ENCODE results near the gene TAAR8. TPM values are rescaled to one million over a fixed set of nuclear protein-coding genes. Genes with fewer than 3 reads are reported as not detected.

The TAAR8 gene, protein sequence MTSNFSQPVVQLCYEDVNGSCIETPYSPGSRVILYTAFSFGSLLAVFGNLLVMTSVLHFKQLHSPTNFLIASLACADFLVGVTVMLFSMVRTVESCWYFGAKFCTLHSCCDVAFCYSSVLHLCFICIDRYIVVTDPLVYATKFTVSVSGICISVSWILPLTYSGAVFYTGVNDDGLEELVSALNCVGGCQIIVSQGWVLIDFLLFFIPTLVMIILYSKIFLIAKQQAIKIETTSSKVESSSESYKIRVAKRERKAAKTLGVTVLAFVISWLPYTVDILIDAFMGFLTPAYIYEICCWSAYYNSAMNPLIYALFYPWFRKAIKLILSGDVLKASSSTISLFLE
- total RNA-seq (not detected), polyA plus RNA-seq (ENCODE audit: insufficient read depth in 1 of 8, insufficient read length in 8 of 8, low replicate concordance in 1 of 8) (not detected)
- long read RNA-seq, donor 1 = 0 reads
- long read RNA-seq, donor 2 = 0 reads
- long read RNA-seq, donor 3 = 0 reads
- long read RNA-seq, donor 4 = 0 reads
- long read RNA-seq, donor 5 = 0 reads
- long read RNA-seq, donor 6 = 0 reads
- long read RNA-seq, donor 7 = 0 reads
- long read RNA-seq, donor 8 = 0 reads
- long read RNA-seq, donor 9 = 0 reads
- long read RNA-seq, donor 10 = 0 reads
- long read RNA-seq, donor 11 = 0 reads

DNA sequence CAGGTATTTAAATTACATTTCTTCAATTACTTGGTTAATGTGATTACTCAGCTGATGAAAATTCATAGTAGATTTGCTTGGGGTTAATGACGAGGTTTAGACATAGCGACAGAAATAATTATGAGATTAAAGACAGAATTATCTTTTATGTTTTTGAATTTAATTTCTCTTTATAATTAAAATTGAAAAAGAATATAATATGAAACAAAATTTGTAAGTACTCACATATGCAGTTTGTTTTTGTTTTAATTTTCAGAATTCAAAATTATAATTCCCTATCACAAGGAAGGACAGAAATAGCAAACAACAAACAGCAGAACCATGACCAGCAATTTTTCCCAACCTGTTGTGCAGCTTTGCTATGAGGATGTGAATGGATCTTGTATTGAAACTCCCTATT is at the start of gene TAAR8:
TSS of gene TAAR8 (plus strand) at position 301 of the 400 bp plus-strand sequence. CDS start at position 322, 21 bp downstream.
- Histone ChIP-seq H3K4me1 (ENCODE audit: control insufficient read depth, insufficient read depth, low read length) (no peaks in the 10 kb centered on the region), H3K9me3 (replicated peaks; ENCODE audit: control insufficient read depth, low read depth, low read length) (no peaks in the 10 kb centered on the region), H3K27me3 (ENCODE audit: control insufficient read depth, insufficient read depth, low read length) (peaks cover 5% of the 10 kb centered on the region), H3K36me3 (ENCODE audit: control insufficient read depth, insufficient read depth, low read length) (no peaks in the 10 kb centered on the region), H3K27ac (ENCODE audit: low read length) (no peak within 1 kb of the TSS), H3K4me3 (ENCODE audit: low read length) (no peak within 1 kb of the TSS)
- no peak for DNase-seq
- WGBS (ENCODE audit: insufficient coverage) = no CpG with 5 or more reads among the region's 2 CpGs

DNA sequence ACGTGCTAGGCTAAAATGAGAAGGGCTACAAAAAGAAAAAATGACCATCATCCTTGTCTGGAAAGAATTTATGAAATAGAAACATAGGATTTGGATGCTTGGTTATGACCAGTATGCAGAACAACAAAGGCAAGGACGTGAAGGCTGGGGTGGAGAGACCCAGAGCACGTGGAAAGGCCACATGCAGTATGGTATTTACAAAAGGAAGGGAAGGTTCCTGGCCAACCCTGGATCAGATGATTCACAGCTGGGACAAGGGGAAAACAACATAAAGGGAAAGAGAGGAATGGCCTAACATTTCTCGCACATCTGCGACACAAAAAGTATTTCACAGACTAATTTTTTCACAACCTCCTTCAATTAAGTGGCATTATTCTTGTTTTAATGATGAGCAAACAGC is 47.7 kb upstream of the TAAR8 start:
- peaks cover 20% of the 10 kb centered on the region for H3K36me3 ChIP-seq (ENCODE audit: control insufficient read depth, insufficient read depth, low read length)

DNA sequence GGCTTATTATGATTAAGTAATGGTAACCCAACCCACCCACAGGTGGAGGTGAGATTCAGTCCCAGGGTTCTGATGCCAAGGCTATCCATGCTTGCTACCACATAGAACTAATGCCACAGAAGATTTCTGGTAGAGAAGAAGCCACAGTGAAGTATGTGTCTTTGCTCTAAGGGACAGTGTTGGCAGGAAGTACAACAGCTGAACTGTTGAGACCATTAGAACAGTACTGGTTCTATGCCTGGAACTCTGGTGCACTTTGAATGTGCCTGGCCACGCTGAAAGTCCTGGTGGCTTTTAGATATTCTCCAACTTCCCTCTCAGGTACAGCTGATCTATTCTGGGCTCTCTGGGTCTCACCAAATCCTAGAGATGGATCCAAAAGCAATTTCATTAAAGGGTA is 47.3 kb upstream of the TAAR8 start:
- DNase-seq = no peak
- no peaks in the 10 kb centered on the region for H3K4me1 ChIP-seq (ENCODE audit: control insufficient read depth, insufficient read depth, low read length)
- H3K27me3 ChIP-seq (ENCODE audit: control insufficient read depth, insufficient read depth, low read length) = no peaks in the 10 kb centered on the region
- H3K4me3 ChIP-seq (ENCODE audit: low read length) = no peak overlapping the region
- no peaks in the 10 kb centered on the region for H3K9me3 ChIP-seq (replicated peaks; ENCODE audit: control insufficient read depth, low read depth, low read length)
- peaks cover 18% of the 10 kb centered on the region for H3K36me3 ChIP-seq (ENCODE audit: control insufficient read depth, insufficient read depth, low read length)
- 100% methylated on average over 1 of the region's 1 CpG for WGBS (ENCODE audit: insufficient coverage)
- no peak overlapping the region for H3K27ac ChIP-seq (ENCODE audit: low read length)

More for the DNA sequence above, 47.7 kb upstream of the TAAR8 start:
- H3K9me3 ChIP-seq (replicated peaks; ENCODE audit: control insufficient read depth, low read depth, low read length) = no peaks in the 10 kb centered on the region
- H3K27ac ChIP-seq (ENCODE audit: low read length) = no peak overlapping the region
- WGBS (ENCODE audit: insufficient coverage) = 78% methylated on average over 2 of the region's 5 CpGs
- no peaks in the 10 kb centered on the region for H3K27me3 ChIP-seq (ENCODE audit: control insufficient read depth, insufficient read depth, low read length)
- no peak for DNase-seq
- no peaks in the 10 kb centered on the region for H3K4me1 ChIP-seq (ENCODE audit: control insufficient read depth, insufficient read depth, low read length)
- H3K4me3 ChIP-seq (ENCODE audit: low read length) = no peak overlapping the region

DNA sequence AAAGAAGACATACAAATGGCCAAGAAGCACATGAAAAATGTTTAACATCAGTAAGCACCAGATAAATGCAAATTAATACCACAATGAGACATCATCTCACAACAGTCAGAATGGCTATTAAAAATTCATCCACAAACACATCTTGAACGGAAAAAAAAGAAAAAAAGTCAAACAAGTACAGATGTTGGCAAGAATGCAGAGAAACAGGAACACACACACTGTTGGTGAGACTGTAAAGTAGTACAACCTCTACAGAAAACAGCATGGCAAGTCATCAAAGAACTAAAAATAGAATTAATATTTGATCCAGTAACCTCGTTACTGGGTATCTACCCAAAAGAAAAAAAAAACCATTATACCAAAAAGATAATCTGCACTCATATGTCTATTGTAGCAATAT is 46.0 kb upstream of the TAAR8 start:
- DNase-seq = no peak
- Histone ChIP-seq H3K4me3 (ENCODE audit: low read length) (no peak overlapping the region), H3K27me3 (ENCODE audit: control insufficient read depth, insufficient read depth, low read length) (no peaks in the 10 kb centered on the region), H3K36me3 (ENCODE audit: control insufficient read depth, insufficient read depth, low read length) (peaks cover 10% of the 10 kb centered on the region), H3K4me1 (ENCODE audit: control insufficient read depth, insufficient read depth, low read length) (no peaks in the 10 kb centered on the region), H3K9me3 (replicated peaks; ENCODE audit: control insufficient read depth, low read depth, low read length) (no peaks in the 10 kb centered on the region), H3K27ac (ENCODE audit: low read length) (no peak overlapping the region)
- WGBS (ENCODE audit: insufficient coverage) = no CpG with 5 or more reads among the region's 2 CpGs

DNA sequence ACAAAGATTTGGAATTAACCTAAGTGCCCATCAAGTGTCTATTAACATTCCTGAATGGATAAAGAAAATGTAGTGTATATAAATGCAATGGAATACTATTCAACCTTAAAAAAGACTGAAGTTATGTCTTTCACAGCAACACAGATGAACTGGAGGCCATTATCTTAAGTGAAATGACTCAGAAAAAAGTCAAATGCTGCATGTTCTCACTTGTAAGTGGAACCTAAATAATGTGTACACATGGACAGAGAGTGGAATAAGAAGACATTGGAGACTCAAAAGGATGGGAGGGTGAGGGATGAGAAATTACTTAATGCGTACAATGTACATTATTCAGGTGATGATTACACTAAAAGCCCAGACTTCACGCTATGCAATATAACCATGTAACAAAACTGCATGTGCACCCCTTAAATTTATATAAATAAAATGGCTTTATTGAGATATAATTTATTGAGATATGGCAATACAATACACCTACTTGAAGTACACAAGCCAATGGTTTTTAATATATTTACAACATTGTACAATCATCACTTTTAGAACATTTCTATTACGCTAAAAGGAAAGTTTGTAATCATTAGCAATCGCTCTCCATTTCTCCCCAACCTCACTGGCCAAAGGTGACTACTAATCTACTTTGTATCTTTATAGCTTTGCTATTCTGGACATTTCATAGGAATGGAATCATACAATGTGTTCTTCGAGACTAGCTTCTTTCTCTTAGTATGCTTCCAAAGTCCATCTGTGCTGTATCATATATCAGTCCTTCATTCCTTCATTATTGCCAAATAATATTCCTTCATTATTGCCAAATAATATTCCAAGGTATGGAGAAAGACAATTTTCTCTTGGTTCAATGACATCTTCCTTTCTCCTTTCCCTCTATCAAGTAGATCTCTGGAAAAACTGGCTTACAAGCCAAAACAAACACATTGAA is 45.3 kb upstream of the TAAR8 start:
- WGBS (ENCODE audit: insufficient coverage) = no CpG with 5 or more reads among the region's 5 CpGs
- Histone ChIP-seq H3K9me3 (replicated peaks; ENCODE audit: control insufficient read depth, low read depth, low read length) (no peaks in the 10 kb centered on the region), H3K4me1 (ENCODE audit: control insufficient read depth, insufficient read depth, low read length) (peaks cover 2% of the 10 kb centered on the region), H3K4me3 (ENCODE audit: low read length) (no peak overlapping the region), H3K36me3 (ENCODE audit: control insufficient read depth, insufficient read depth, low read length) (peaks cover 4% of the 10 kb centered on the region), H3K27ac (ENCODE audit: low read length) (no peak overlapping the region), H3K27me3 (ENCODE audit: control insufficient read depth, insufficient read depth, low read length) (no peaks in the 10 kb centered on the region)
- DNase-seq = no peak

DNA sequence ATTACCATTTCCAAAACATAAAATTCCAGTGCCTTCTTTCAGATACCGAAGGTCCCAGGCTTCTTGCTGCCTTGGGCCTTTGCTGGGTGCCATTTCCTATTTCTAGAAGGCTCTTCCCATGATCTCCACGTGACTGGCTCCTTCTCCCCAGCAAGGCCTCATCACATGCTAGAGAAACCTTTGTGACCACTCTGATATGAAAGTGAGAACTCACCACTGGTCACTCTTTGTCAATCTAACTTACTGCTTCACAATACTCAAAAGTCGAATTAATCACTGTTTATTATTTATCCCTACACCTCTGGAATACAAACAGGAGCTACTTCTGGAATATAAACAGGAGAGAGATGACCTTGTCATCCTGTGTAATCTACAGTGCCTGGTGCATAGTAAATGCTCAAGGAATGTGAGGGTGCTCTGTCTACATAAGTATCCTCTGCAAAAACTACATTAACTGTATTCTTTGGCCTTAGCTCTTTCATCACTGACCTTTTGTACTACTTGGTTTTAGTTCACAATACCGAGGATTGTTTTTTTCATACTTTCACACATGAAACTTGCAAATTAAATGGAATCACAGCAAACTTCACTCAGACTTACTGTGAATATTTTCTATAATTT is 41.2 kb upstream of the TAAR8 start:
- peaks cover 2% of the 10 kb centered on the region for H3K4me1 ChIP-seq (ENCODE audit: control insufficient read depth, insufficient read depth, low read length)
- peak; percentile 59 for DNase-seq
- no peak overlapping the region for H3K4me3 ChIP-seq (ENCODE audit: low read length)
- peak overlapping the region; percentile 33 for H3K27ac ChIP-seq (ENCODE audit: low read length)
- H3K36me3 ChIP-seq (ENCODE audit: control insufficient read depth, insufficient read depth, low read length) = peaks cover 4% of the 10 kb centered on the region
- no peaks in the 10 kb centered on the region for H3K9me3 ChIP-seq (replicated peaks; ENCODE audit: control insufficient read depth, low read depth, low read length)
- 58% methylated on average over 2 of the region's 4 CpGs for WGBS (ENCODE audit: insufficient coverage)
- H3K27me3 ChIP-seq (ENCODE audit: control insufficient read depth, insufficient read depth, low read length) = peaks cover 2% of the 10 kb centered on the region

DNA sequence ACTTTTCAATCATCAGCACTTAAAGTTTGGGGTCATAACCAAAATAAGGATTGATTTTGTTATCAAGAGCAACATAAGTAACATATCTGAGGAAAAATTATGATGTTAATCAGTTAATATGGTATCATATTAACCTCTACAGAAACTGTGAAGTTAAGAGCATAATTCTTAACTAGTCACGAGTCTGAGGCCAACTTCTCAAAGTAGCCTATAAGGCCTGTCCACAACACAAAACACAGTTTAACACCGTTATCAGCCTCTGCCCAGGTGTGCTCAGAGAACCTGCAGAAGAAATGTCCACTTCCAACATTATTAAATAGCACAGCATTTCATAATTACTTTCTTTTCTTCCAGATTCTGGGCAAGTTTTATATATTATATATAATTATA is 40.6 kb upstream of the TAAR8 start:
- H3K4me1 ChIP-seq (ENCODE audit: control insufficient read depth, insufficient read depth, low read length) = peaks cover 2% of the 10 kb centered on the region
- DNase-seq = no peak
- H3K9me3 ChIP-seq (replicated peaks; ENCODE audit: control insufficient read depth, low read depth, low read length) = no peaks in the 10 kb centered on the region
- peak overlapping the region; percentile 30 for H3K27ac ChIP-seq (ENCODE audit: low read length)
- WGBS (ENCODE audit: insufficient coverage) = 50% methylated on average over 1 of the region's 2 CpGs
- H3K4me3 ChIP-seq (ENCODE audit: low read length) = peak overlapping the region; percentile 93
- H3K27me3 ChIP-seq (ENCODE audit: control insufficient read depth, insufficient read depth, low read length) = peaks cover 2% of the 10 kb centered on the region
- peaks cover 4% of the 10 kb centered on the region for H3K36me3 ChIP-seq (ENCODE audit: control insufficient read depth, insufficient read depth, low read length)

DNA sequence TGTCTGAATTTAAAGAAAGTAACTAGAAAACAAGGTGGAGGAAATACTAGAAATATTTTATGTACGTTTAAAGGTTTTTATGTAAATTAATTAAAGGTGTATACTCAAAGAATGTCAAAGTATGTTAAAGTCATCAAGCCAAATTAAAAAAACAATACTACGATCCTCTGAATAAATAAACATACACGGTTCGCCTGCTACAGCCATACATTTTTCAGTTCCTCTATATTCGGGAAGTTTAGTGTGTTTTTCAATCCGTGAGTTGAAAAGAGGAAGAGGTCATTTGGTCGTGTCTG is 40.2 kb upstream of the TAAR8 start:
- Histone ChIP-seq H3K4me3 (ENCODE audit: low read length) (peak overlapping the region; percentile 93), H3K27me3 (ENCODE audit: control insufficient read depth, insufficient read depth, low read length) (peaks cover 2% of the 10 kb centered on the region), H3K36me3 (ENCODE audit: control insufficient read depth, insufficient read depth, low read length) (peaks cover 4% of the 10 kb centered on the region), H3K27ac (ENCODE audit: low read length) (peak overlapping the region; percentile 30), H3K9me3 (replicated peaks; ENCODE audit: control insufficient read depth, low read depth, low read length) (no peaks in the 10 kb centered on the region), H3K4me1 (ENCODE audit: control insufficient read depth, insufficient read depth, low read length) (peaks cover 2% of the 10 kb centered on the region)
- no peak for DNase-seq
- WGBS (ENCODE audit: insufficient coverage) = 0% methylated on average over 2 of the region's 7 CpGs

DNA sequence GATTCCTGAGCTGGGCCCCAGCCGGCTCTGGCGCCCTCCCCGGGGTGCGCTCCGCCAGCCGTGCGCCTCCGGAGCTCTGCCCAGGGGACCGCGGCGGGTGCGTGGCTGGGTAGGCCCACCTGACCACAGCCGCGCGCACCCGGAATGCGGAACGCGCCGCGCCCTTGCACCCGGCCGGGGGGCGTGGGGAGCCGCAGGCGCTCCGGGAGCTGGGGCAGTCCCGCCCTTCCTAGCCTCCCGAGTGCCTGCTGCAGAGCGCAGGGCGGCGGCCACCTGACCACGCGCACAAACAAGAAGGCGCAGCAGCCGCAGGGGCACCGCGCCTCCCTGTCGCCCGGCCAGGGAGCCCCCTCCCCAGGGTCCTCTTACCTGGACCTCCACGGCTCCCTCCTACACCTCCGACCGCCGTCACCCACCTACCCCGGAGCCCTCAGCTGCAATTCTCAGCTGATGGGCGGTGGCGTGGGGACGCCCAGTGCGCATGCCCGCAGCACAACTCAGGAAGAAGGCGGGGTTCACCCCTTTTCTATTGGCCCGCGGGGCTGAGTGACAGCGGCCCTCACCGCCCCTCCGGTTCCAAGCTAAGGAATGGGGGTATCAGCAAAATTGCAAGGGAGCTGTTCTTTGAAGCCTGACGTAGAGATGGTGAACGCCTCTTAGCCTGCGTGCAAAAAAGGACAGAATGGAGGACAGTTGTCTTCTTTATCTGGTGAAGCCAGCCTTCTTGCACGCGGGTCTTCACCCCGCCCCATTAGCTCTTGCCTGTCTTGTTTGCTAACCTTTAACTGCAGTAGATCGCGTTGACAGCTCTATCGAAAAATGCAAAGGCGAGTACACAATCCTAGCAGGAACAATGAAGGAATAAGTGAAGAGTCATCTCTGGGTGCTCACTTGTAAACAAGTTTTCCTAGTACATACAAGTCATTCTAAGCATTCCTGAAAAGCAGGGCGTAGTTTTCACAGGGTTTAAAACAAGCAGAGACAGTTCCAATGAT is 39.5 kb upstream of the TAAR8 start, which contains the start of gene STX7:
TSS of gene STX7 (minus strand) at position 479 of the 995 bp plus-strand sequence. CDS start 9,586 bp downstream, outside the sequence.
- peak within 1 kb of the TSS; percentile 93 for H3K4me3 ChIP-seq (ENCODE audit: low read length)
- DNase-seq = peak; percentile 95
- peaks cover 2% of the 10 kb centered on the region for H3K27me3 ChIP-seq (ENCODE audit: control insufficient read depth, insufficient read depth, low read length)
- H3K36me3 ChIP-seq (ENCODE audit: control insufficient read depth, insufficient read depth, low read length) = peaks cover 1% of the 10 kb centered on the region
- no peaks in the 10 kb centered on the region for H3K9me3 ChIP-seq (replicated peaks; ENCODE audit: control insufficient read depth, low read depth, low read length)
- peak within 1 kb of the TSS; percentile 77 for H3K27ac ChIP-seq (ENCODE audit: low read length)
- peaks cover 2% of the 10 kb centered on the region for H3K4me1 ChIP-seq (ENCODE audit: control insufficient read depth, insufficient read depth, low read length)
- WGBS (ENCODE audit: insufficient coverage) = under 1% methylated on average over 64 of the region's 67 CpGs

All from muscle of leg (tissue), 16 donors.